ENCODE results near the gene BRME1. TPM values are rescaled to one million over a fixed set of nuclear protein-coding genes. Genes with fewer than 3 reads are reported as not detected.
"Not testable (repeated sequence)": the region's sequence is repeated elsewhere in the genome, so short reads cannot be mapped to it uniquely, and the experiment has no call there.

BRME1 gene
- total RNA-seq, 1 donor = 0.10 TPM

- H3K27me3 ChIP-seq (ENCODE audit: insufficient read depth, low read length); H3K9me3 ChIP-seq (ENCODE audit: low read depth, low read length); H3K4me3 ChIP-seq (ENCODE audit: low read length): not testable (repeated sequence)
- peaks cover 45% of the 10 kb centered on the region for H3K4me1 ChIP-seq (ENCODE audit: insufficient read depth, low read length)
Measured at GRCh38 chr19:13852171-13852707, 53.7 kb downstream of the BRME1 start.

- not testable (repeated sequence) for H3K9me3 ChIP-seq (ENCODE audit: low read depth, low read length); H3K4me3 ChIP-seq (ENCODE audit: low read length); H3K27me3 ChIP-seq (ENCODE audit: insufficient read depth, low read length)
- peaks cover 50% of the 10 kb centered on the region for H3K4me1 ChIP-seq (ENCODE audit: insufficient read depth, low read length)
Measured at GRCh38 chr19:13851734-13852114, 54.2 kb downstream of the BRME1 start.

- Histone ChIP-seq H3K9me3 (ENCODE audit: low read depth, low read length) (no peaks in the 10 kb centered on the region), H3K4me3 (ENCODE audit: low read length) (peak overlapping the region; percentile 28), H3K27me3 (ENCODE audit: insufficient read depth, low read length) (no peaks in the 10 kb centered on the region), H3K4me1 (ENCODE audit: insufficient read depth, low read length) (peaks cover 56% of the 10 kb centered on the region)
Measured at GRCh38 chr19:13850910-13851733, 54.8 kb downstream of the BRME1 start.

GRCh38 chr19:13849991-13850909 is 55.7 kb downstream of the BRME1 start:
- Histone ChIP-seq H3K4me1 (ENCODE audit: insufficient read depth, low read length) (peaks cover 63% of the 10 kb centered on the region), H3K27me3 (ENCODE audit: insufficient read depth, low read length) (no peaks in the 10 kb centered on the region), H3K4me3 (ENCODE audit: low read length) (peak overlapping the region; percentile 28), H3K9me3 (ENCODE audit: low read depth, low read length) (no peaks in the 10 kb centered on the region)

GRCh38 chr19:13848798-13849676 is 56.9 kb downstream of the BRME1 start:
- Histone ChIP-seq H3K27me3 (ENCODE audit: insufficient read depth, low read length) (no peaks in the 10 kb centered on the region), H3K9me3 (ENCODE audit: low read depth, low read length) (no peaks in the 10 kb centered on the region), H3K4me1 (ENCODE audit: insufficient read depth, low read length) (peaks cover 75% of the 10 kb centered on the region), H3K4me3 (ENCODE audit: low read length) (no peak overlapping the region)

- Histone ChIP-seq H3K4me3 (ENCODE audit: low read length) (no peak overlapping the region), H3K9me3 (ENCODE audit: low read depth, low read length) (no peaks in the 10 kb centered on the region), H3K27me3 (ENCODE audit: insufficient read depth, low read length) (no peaks in the 10 kb centered on the region), H3K4me1 (ENCODE audit: insufficient read depth, low read length) (peaks cover 82% of the 10 kb centered on the region)
Measured at GRCh38 chr19:13848340-13848677, 57.6 kb downstream of the BRME1 start.

- Histone ChIP-seq H3K27me3 (ENCODE audit: insufficient read depth, low read length) (no peaks in the 10 kb centered on the region), H3K4me1 (ENCODE audit: insufficient read depth, low read length) (peaks cover 87% of the 10 kb centered on the region), H3K4me3 (ENCODE audit: low read length) (peak overlapping the region; percentile 41), H3K9me3 (ENCODE audit: low read depth, low read length) (no peaks in the 10 kb centered on the region)
Measured at GRCh38 chr19:13847407-13848339, 58.2 kb downstream of the BRME1 start.

- Histone ChIP-seq H3K4me1 (ENCODE audit: insufficient read depth, low read length) (peaks cover 87% of the 10 kb centered on the region), H3K27me3 (ENCODE audit: insufficient read depth, low read length) (no peaks in the 10 kb centered on the region), H3K9me3 (ENCODE audit: low read depth, low read length) (no peaks in the 10 kb centered on the region), H3K4me3 (ENCODE audit: low read length) (peak overlapping the region; percentile 41)
Measured at GRCh38 chr19:13846557-13847406, 59.1 kb downstream of the BRME1 start.

- Histone ChIP-seq H3K27me3 (ENCODE audit: insufficient read depth, low read length) (no peaks in the 10 kb centered on the region), H3K4me1 (ENCODE audit: insufficient read depth, low read length) (peaks cover 88% of the 10 kb centered on the region), H3K9me3 (ENCODE audit: low read depth, low read length) (no peaks in the 10 kb centered on the region), H3K4me3 (ENCODE audit: low read length) (no peak overlapping the region)
Measured at GRCh38 chr19:13844130-13844631, 61.7 kb downstream of the BRME1 start.

GRCh38 chr19:13843104-13843921 is 62.6 kb downstream of the BRME1 start:
- Histone ChIP-seq H3K27me3 (ENCODE audit: insufficient read depth, low read length) (no peaks in the 10 kb centered on the region), H3K4me3 (ENCODE audit: low read length) (peak overlapping the region; percentile 73), H3K4me1 (ENCODE audit: insufficient read depth, low read length) (peaks cover 88% of the 10 kb centered on the region), H3K9me3 (ENCODE audit: low read depth, low read length) (no peaks in the 10 kb centered on the region)

GRCh38 chr19:13842291-13843103 is 63.4 kb downstream of the BRME1 start:
- Histone ChIP-seq H3K27me3 (ENCODE audit: insufficient read depth, low read length) (no peaks in the 10 kb centered on the region), H3K4me3 (ENCODE audit: low read length) (peak overlapping the region; percentile 73), H3K4me1 (ENCODE audit: insufficient read depth, low read length) (peaks cover 88% of the 10 kb centered on the region), H3K9me3 (ENCODE audit: low read depth, low read length) (no peaks in the 10 kb centered on the region)

- no peaks in the 10 kb centered on the region for H3K9me3 ChIP-seq (ENCODE audit: low read depth, low read length)
- H3K4me3 ChIP-seq (ENCODE audit: low read length) = peak overlapping the region; percentile 73
- H3K4me1 ChIP-seq (ENCODE audit: insufficient read depth, low read length) = peaks cover 88% of the 10 kb centered on the region
- H3K27me3 ChIP-seq (ENCODE audit: insufficient read depth, low read length) = no peaks in the 10 kb centered on the region
Measured at GRCh38 chr19:13841962-13842290, 64.0 kb downstream of the BRME1 start.

All from mononuclear cell (primary cell).